Nucleus accumbens (tissue), 56 donors: Measurements from ENCODE around the gene FYB1.

Experiments used
- DNase-seq, 56 donors: peaks; one replicate each; lab custom pipeline; 2025; lab: John Stamatoyannopoulos, UW

Gene FYB1

GRCh38 chr5:39100301-39100850, 119.0 kb downstream of the FYB1 start:
- no peak for DNase-seq

GRCh38 chr5:39099831-39100230, 119.5 kb downstream of the FYB1 start:
- no peak for DNase-seq

- no peak for DNase-seq
Observed at GRCh38 chr5:39093352-39093751, 126.0 kb downstream of the FYB1 start.

- DNase-seq: no peak
Observed at GRCh38 chr5:39092581-39093351, 126.6 kb downstream of the FYB1 start.

- no peak for DNase-seq
Observed at GRCh38 chr5:39091940-39092580, 127.3 kb downstream of the FYB1 start.

- DNase-seq: no peak
Observed at GRCh38 chr5:39083968-39084367, 135.4 kb downstream of the FYB1 start.

- no peak for DNase-seq
Observed at GRCh38 chr5:39082995-39083394, 136.4 kb downstream of the FYB1 start.

GRCh38 chr5:39080597-39081204, 138.7 kb downstream of the FYB1 start:
- peak in 33 of 56 donors; percentile 2 to 36 (median 14) for DNase-seq

- DNase-seq: no peak
Observed at GRCh38 chr5:39080168-39080567, 139.2 kb downstream of the FYB1 start.

- DNase-seq: peak in 1 of 56 donors; percentile 1
Observed at GRCh38 chr5:39079147-39079546, 140.2 kb downstream of the FYB1 start.

- no peak for DNase-seq
Observed at GRCh38 chr5:39076757-39077728, 142.3 kb downstream of the FYB1 start.

GRCh38 chr5:39076101-39076756, 143.1 kb downstream of the FYB1 start:
- DNase-seq: no peak

- peak; percentile 56 to 96 (median 90) for DNase-seq
Observed at GRCh38 chr5:39074017-39074814, 145.1 kb downstream of the FYB1 start, which contains the start of gene RICTOR. Gene RICTOR, minus strand, starts transcription at chr5:39074399. Its CDS starts 22 bp downstream, at chr5:39074377.

- DNase-seq: peak in 10 of 56 donors; percentile 30 to 72 (median 61)
Observed at GRCh38 chr5:39073767-39074016, 145.7 kb downstream of the FYB1 start.

- DNase-seq: peak in 41 of 56 donors; percentile 6 to 82 (median 57)
Observed at GRCh38 chr5:39072925-39073766, 146.2 kb downstream of the FYB1 start.

GRCh38 chr5:39068099-39068498, 151.3 kb downstream of the FYB1 start:
- DNase-seq: no peak

GRCh38 chr5:39064450-39064849, 154.9 kb downstream of the FYB1 start:
- DNase-seq: peak in 1 of 56 donors; percentile 7

- DNase-seq: no peak
Observed at GRCh38 chr5:39063037-39063436, 156.3 kb downstream of the FYB1 start.
